NB4 (cell line): ENCODE data around the gene PIAS1.

Experiments used
- POLR2A ChIP-seq: IDR thresholded peaks from 2 replicates; pipeline ENCODE4 v1.6.1; 2011; ENCODE audit warnings: mild to moderate bottlenecking; ENCODE audit not compliant: insufficient read length; ENCODE audit errors: extremely low read depth
- TF ChIP-seq, protein P1 (sequence below): IDR thresholded peaks from one replicate; pipeline ENCODE4 v1.5.1; 2012; ENCODE audit warnings: low read depth, low read length

DNA sequence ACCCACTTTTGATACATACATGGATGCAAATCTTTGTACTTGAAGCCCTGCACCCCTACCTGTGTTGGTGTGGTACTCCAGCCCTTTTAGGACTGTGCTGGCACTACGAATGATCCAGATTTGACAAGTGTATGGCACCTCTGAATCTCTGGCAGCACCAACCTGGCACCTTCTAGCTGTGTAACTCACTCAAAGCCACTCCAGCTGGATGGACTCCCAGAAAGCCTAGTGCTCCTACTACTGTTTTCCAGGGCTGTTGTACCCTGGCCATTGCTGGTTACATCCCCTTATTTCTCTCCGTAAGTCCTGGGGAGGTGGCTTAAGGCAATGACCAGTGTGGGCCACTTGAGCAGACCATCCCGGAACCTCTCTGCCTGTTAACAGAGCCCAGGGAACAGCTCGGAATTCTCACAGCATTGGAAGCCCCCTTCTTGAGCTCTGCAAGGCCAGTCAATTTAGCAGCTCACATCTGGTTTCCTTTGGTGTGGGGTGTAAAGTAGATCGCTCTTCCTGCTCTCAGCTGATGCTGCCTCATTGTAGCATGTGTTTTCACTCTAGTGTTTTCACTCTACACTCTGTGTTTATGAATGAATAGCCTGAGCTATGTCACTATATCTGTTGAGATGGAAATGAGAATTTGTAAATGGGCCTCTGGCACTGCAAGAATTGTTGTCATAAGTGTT lies 138.8 kb downstream of the PIAS1 start:
- TF ChIP-seq, protein P1, sequence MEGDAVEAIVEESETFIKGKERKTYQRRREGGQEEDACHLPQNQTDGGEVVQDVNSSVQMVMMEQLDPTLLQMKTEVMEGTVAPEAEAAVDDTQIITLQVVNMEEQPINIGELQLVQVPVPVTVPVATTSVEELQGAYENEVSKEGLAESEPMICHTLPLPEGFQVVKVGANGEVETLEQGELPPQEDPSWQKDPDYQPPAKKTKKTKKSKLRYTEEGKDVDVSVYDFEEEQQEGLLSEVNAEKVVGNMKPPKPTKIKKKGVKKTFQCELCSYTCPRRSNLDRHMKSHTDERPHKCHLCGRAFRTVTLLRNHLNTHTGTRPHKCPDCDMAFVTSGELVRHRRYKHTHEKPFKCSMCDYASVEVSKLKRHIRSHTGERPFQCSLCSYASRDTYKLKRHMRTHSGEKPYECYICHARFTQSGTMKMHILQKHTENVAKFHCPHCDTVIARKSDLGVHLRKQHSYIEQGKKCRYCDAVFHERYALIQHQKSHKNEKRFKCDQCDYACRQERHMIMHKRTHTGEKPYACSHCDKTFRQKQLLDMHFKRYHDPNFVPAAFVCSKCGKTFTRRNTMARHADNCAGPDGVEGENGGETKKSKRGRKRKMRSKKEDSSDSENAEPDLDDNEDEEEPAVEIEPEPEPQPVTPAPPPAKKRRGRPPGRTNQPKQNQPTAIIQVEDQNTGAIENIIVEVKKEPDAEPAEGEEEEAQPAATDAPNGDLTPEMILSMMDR: no peak
- no peak for TF ChIP-seq POLR2A
